ENCODE results near the gene PCNT. TPM values are rescaled to one million over a fixed set of nuclear protein-coding genes. Genes with fewer than 3 reads are reported as not detected.

PCNT gene
- total RNA-seq, 4 donors from 2014 or later, result 20.6 to 43.0 (median 25.5) TPM

- TF ChIP-seq CTCF (IDR thresholded peaks at IDR 0.05; ENCODE audit: low read depth), result no peak
Observed at GRCh38 chr21:46454634-46455390, 130.9 kb downstream of the PCNT start.

- TF ChIP-seq CTCF (IDR thresholded peaks at IDR 0.05; ENCODE audit: low read depth), result no peak
Observed at GRCh38 chr21:46455575-46456385, 131.8 kb downstream of the PCNT start.

- TF ChIP-seq CTCF (IDR thresholded peaks at IDR 0.05; ENCODE audit: low read depth), result no peak
Observed at GRCh38 chr21:46456750-46457149, 132.8 kb downstream of the PCNT start.

GRCh38 chr21:46457801-46458314, 133.9 kb downstream of the PCNT start:
- no peak for TF ChIP-seq CTCF (IDR thresholded peaks at IDR 0.05; ENCODE audit: low read depth)

- TF ChIP-seq CTCF (IDR thresholded peaks at IDR 0.05; ENCODE audit: low read depth), result no peak
Observed at GRCh38 chr21:46458315-46459023, 134.5 kb downstream of the PCNT start, which contains the start of gene DIP2A. Gene DIP2A (plus strand): TSS chr21:46458891. CDS start chr21:46459132, 241 bp downstream.

GRCh38 chr21:46459024-46459355, 135.0 kb downstream of the PCNT start:
- no peak for TF ChIP-seq CTCF (IDR thresholded peaks at IDR 0.05; ENCODE audit: low read depth)
